Stomach (tissue), 4 donors: ENCODE results near the gene RAB7B.

Source experiments
- POLR2A ChIP-seq, 4 donors: fragments of 450-650 bp; IDR thresholded peaks; one replicate each; pipeline ENCODE4 v1.6.1; 2016; ENCODE audit warnings: antibody characterized with exemption in 4 of 4, control low read depth in 2 of 4, mild to moderate bottlenecking in 1 of 4, moderate library complexity in 1 of 4
- POLR2AphosphoS5 ChIP-seq, 3 donors: sonication (generic); formaldehyde crosslinking; IDR thresholded peaks; one replicate each; pipeline ENCODE4 v1.6.1; 2016; ENCODE audit warnings: antibody characterized with exemption in 3 of 3

- TF ChIP-seq POLR2AphosphoS5 (IDR thresholded peaks at IDR 0.05): no peak
- TF ChIP-seq POLR2A (IDR thresholded peaks at IDR 0.05): no peak
These were observed 52.9 kb downstream of the RAB7B start for GRCh38 chr1:205950280-205950679.
